Measurements from ENCODE around the gene PDCD7.
"Not testable (repeated sequence)": the region's sequence is repeated elsewhere in the genome, so short reads cannot be mapped to it uniquely, and the experiment has no call there.

The PDCD7 gene

GRCh38 chr15:65115542-65115941 lies 18.1 kb downstream of the PDCD7 start:
- no peak for DNase-seq

- DNase-seq = no peak
Observed at GRCh38 chr15:65115086-65115485, 18.5 kb downstream of the PDCD7 start, which contains the start of gene UBAP1L. Gene UBAP1L, minus strand, starts transcription at chr15:65115200. Its CDS starts 8,985 bp downstream, at chr15:65106215.

GRCh38 chr15:65110676-65111292 lies 22.8 kb downstream of the PDCD7 start:
- DNase-seq = no peak

- DNase-seq = no peak
Observed at GRCh38 chr15:65106011-65106590, 27.5 kb downstream of the PDCD7 start.

GRCh38 chr15:65105038-65105437 lies 28.6 kb downstream of the PDCD7 start:
- DNase-seq = no peak

- DNase-seq = no peak
Observed at GRCh38 chr15:65102912-65103311, 30.7 kb downstream of the PDCD7 start.

- no peak for DNase-seq
Observed at GRCh38 chr15:65101891-65102708, 31.5 kb downstream of the PDCD7 start.

- DNase-seq = no peak
Observed at GRCh38 chr15:65101411-65101890, 32.2 kb downstream of the PDCD7 start.

GRCh38 chr15:65100442-65100841 lies 33.2 kb downstream of the PDCD7 start:
- no peak for DNase-seq

- DNase-seq = not testable (repeated sequence)
Observed at GRCh38 chr15:65099801-65100200, 33.8 kb downstream of the PDCD7 start.

- no peak for DNase-seq
Observed at GRCh38 chr15:65099336-65099735, 34.3 kb downstream of the PDCD7 start.

GRCh38 chr15:65097651-65098263 lies 35.9 kb downstream of the PDCD7 start:
- DNase-seq = no peak

- no peak for DNase-seq
Observed at GRCh38 chr15:65096481-65097385, 36.9 kb downstream of the PDCD7 start.

- no peak for DNase-seq
Observed at GRCh38 chr15:65095747-65096104, 37.9 kb downstream of the PDCD7 start.

GRCh38 chr15:65095011-65095746 lies 38.4 kb downstream of the PDCD7 start:
- DNase-seq = no peak

GRCh38 chr15:65094294-65094995 lies 39.2 kb downstream of the PDCD7 start:
- DNase-seq = no peak

- not testable (repeated sequence) for DNase-seq
Observed at GRCh38 chr15:65093793-65094170, 39.8 kb downstream of the PDCD7 start.

GRCh38 chr15:65092911-65093792 lies 40.5 kb downstream of the PDCD7 start:
- DNase-seq = no peak

- DNase-seq = no peak
Observed at GRCh38 chr15:65091946-65092770, 41.5 kb downstream of the PDCD7 start.

Measured in activated CD4-positive, alpha-beta T cell treated with anti-CD3 and anti-CD28 coated beads for 1 hour (primary cell).